ENCODE measurements around the gene TOM1L2.
"Not testable (repeated sequence)": the region's sequence is repeated elsewhere in the genome, so short reads cannot be mapped to it uniquely, and the experiment has no call there.

Gene TOM1L2
- total RNA-seq = 40.2 to 46.3 reads per million in 2 donors

- peak; percentile 99 to 100 (median 100) for DNase-seq
Observed at GRCh38 chr17:17972126-17972951, at the start of gene TOM1L2, which contains the start of gene DRC3. TSS of gene TOM1L2 (minus strand) at chr17:17972400. CDS start at chr17:17972313, 87 bp downstream. TSS of gene DRC3 (plus strand) at chr17:17972862. CDS start at chr17:17977599, 4,737 bp downstream.

GRCh38 chr17:18021372-18021771 is 49.2 kb upstream of the TOM1L2 start:
- DNase-seq = no peak

- no peak for DNase-seq
Observed at GRCh38 chr17:18020971-18021370, 48.8 kb upstream of the TOM1L2 start.

- no peak for DNase-seq
Observed at GRCh38 chr17:18019838-18020154, 47.6 kb upstream of the TOM1L2 start.

- DNase-seq = no peak
Observed at GRCh38 chr17:18018411-18018921, 46.3 kb upstream of the TOM1L2 start.

- no peak for DNase-seq
Observed at GRCh38 chr17:18017958-18018357, 45.8 kb upstream of the TOM1L2 start.

GRCh38 chr17:18016426-18016825 is 44.2 kb upstream of the TOM1L2 start:
- no peak for DNase-seq

- no peak for DNase-seq
Observed at GRCh38 chr17:18015593-18015992, 43.4 kb upstream of the TOM1L2 start.

GRCh38 chr17:18014006-18014405 is 41.8 kb upstream of the TOM1L2 start:
- no peak for DNase-seq

- DNase-seq = no peak
Observed at GRCh38 chr17:18011286-18011685, 39.1 kb upstream of the TOM1L2 start.

- DNase-seq = no peak
Observed at GRCh38 chr17:18009609-18010420, 37.6 kb upstream of the TOM1L2 start.

- no peak for DNase-seq
Observed at GRCh38 chr17:18008496-18009268, 36.5 kb upstream of the TOM1L2 start.

GRCh38 chr17:18006495-18007239 is 34.5 kb upstream of the TOM1L2 start:
- DNase-seq = no peak

- no peak for DNase-seq
Observed at GRCh38 chr17:18005496-18005895, 33.3 kb upstream of the TOM1L2 start.

- no peak for DNase-seq
Observed at GRCh38 chr17:18004884-18005305, 32.7 kb upstream of the TOM1L2 start.

- no peak for DNase-seq
Observed at GRCh38 chr17:18004345-18004744, 32.1 kb upstream of the TOM1L2 start.

GRCh38 chr17:18002171-18002570 is 30.0 kb upstream of the TOM1L2 start:
- DNase-seq = no peak

- DNase-seq = no peak
Observed at GRCh38 chr17:18000030-18000408, 27.8 kb upstream of the TOM1L2 start.

GRCh38 chr17:17999364-18000029 is 27.3 kb upstream of the TOM1L2 start:
- DNase-seq = no peak

GRCh38 chr17:17998934-17999333 is 26.7 kb upstream of the TOM1L2 start:
- no peak for DNase-seq

GRCh38 chr17:17995887-17996286 is 23.7 kb upstream of the TOM1L2 start:
- DNase-seq = not testable (repeated sequence)
